G401 (cell line): ENCODE results near the gene LHFPL2. TPM values are rescaled to one million over a fixed set of nuclear protein-coding genes. Genes with fewer than 3 reads are reported as not detected.

Experiments used
- DNase-seq: peaks from one replicate; pipeline ENCODE4 v3.0.0-alpha.2; 2015; ENCODE audit warnings: low spot score
- in situ Hi-C: cut with HindIII; loops from 2 replicates; pipeline ENCODE4 v1.10.0; 2016; ENCODE audit warnings: low sequenced_read_pairs, mixed read lengths
- total RNA-seq: library from RNA; depleted of rRNA; stranded (reverse); fragments of >200 nt; shearing (Covaris generic); gene quantifications from 2 replicates; pipeline ENCODE4 v1.2.3, GENCODE V29; 2014

The LHFPL2 gene
- total RNA-seq, 1 experiment from 2014 or later: 7.5 TPM

DNA sequence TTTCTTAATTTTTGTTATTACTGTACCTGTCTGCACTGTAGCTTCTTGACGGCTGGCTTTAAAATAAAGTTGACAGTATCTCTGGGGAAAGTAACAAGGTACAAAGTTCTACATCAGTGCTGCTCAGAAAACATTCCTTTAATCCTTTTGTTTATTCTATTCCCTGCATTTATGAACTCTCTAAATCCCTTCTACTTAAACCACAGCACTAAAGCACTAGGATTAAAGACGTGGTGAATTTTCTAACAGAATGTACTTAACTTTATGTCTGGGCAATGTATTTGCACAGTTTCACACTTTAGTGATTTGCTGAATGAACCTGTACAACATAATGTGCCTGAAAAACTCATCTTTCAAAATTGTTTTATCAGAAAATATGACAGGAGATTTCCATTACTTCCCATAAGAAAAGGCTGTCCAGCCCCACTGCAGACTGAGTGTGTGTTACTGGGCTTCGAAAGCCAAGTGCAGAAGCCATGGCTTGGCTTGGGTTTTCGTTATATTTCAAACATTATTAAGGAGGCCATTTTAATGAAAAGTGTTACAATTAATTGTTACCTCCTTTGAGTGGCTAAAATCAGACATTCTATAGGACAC, 43.8 kb downstream of the LHFPL2 start:
- DNase-seq: no peak
- in situ Hi-C loops: no loop called here

DNA sequence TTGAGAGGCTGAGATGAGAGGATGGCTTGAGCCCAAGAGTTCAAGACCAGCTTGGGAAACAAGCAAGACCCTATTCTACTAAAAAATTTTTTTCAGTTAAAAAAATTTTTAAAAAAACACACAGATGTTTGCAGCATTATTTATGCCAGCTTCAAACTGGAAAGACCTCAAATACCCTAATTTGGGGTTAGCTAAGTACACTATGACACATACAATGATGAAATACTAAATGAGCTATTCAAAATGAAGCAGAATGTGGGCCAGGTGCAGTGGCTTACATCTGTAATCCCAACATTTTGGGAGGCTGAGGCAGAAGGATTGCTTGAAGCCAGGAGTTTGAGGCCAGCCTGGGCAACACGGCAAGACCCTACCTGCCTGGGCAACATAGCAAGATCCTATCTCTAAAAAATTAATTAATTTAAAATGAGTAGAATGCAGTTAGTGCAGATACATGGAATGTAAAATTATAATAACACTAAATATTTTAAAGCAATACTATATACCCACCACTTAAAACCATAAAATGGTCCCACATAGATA, 44.9 kb downstream of the LHFPL2 start:
- in situ Hi-C loops: no loop called here
- DNase-seq: no peak

DNA sequence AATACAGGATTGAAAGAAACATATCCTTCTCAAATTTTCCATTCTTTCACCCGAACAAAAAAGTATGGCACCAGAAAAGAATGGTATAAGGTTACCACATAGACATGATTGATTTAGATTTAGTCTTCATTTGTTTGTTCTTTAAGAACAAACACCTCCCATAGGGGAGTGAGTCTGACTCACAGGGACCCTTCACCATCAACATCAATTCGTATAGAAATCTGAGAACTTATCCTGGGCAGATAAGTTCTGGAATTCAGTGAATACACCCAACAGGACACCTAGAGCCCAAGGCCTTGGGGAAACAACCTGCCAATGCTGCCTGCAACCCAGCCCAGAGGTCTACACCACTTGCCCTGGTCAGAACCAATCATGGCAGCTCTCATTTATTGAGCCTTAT, 46.2 kb downstream of the LHFPL2 start:
- in situ Hi-C loops: no loop called here
- DNase-seq: no peak

GRCh38 chr5:78601559-78602314, 46.8 kb downstream of the LHFPL2 start:
- in situ Hi-C loops: no loop called here
- DNase-seq: no peak

GRCh38 chr5:78600687-78601414, 47.7 kb downstream of the LHFPL2 start:
- no peak for DNase-seq
- in situ Hi-C loops: no loop called here

- in situ Hi-C loops: no loop called here
- DNase-seq: no peak
Measured at GRCh38 chr5:78598973-78599372, 49.6 kb downstream of the LHFPL2 start.

DNA sequence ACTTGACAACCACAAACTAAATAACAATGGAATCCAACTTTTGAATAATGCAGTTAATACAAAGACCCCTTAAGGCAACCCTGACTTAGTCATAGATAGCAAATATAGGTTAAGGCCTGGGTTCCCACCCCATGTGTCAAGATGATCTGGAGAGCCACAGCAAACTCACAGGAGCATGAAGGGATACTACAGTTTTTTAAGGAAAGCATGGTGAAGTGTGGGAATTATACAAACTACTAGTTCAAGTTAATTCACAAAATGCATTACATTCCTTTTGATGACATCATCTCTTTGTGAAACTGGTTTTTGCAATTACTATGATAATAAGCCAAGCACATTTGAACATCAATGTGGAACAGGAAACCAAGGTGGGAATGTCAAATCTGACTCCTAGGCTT, 50.6 kb downstream of the LHFPL2 start:
- in situ Hi-C loops: no loop called here
- no peak for DNase-seq

DNA sequence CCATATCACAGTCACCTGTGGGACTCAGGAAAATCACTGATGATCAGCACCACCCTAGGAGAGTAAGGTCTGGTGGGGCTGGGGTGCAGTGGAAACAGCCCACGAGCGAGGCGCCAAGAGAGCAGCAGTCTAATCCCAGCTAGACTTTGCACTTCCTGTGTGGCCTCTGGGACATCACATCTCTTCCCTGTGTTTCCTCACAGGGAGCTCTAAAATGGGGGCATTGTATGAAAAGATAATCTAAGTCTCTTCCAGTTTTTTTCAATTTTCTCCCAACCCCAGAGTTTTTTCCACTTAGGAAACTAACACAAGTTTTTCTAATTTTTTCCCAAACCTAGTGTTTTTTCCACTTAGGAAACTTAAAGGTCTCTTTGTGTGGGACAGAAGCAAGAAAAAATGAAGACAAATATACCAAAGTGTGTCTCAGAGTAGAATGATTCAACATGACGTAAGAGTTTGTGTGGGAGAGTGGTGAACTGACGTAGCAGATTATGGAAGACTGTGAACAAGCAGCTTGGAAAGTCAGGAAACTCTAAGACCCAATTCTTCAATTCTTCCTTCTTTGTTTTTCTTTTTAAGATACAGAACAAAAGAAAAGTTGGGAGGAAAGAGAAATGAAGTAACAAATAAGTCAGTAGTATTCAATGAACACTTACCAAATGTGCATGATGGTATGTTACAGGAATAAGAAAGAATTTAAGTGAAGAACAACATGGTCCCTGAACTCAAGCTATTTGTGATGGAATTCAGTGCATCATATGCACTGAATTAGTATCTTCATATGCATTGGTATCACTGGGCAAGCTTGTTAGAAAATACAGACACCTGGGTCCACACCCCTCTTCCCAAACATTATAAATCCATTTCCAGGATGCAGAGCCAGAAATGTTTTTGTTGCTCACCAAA, 51.3 kb downstream of the LHFPL2 start:
- in situ Hi-C loops: no loop called here
- no peak for DNase-seq

GRCh38 chr5:78595458-78595921, 53.1 kb downstream of the LHFPL2 start:
- in situ Hi-C loops: no loop called here
- no peak for DNase-seq

- in situ Hi-C loops: no loop called here
Measured at GRCh38 chr5:78594610-78595457, 53.7 kb downstream of the LHFPL2 start.

DNA sequence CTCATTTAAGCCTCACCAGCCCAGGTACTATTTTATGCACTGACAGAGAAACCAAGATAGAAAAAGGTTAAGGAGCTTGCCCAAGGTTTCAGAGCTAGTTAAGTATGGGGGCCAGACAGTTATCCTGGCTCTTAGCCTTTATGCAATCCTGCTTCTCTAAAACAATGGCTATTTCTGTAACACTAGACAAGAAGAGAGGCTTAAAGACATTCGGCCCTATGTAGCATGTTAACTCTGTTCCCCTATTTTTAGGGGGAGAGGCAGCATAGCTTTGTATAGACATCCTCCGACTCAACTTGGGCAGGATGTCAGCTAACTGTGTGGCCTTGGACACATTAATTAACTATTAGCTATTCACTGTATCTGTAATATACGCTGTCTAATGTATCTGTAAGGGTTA, 54.6 kb downstream of the LHFPL2 start:
- in situ Hi-C loops: no loop called here
- DNase-seq: no peak

More at GRCh38 chr5:78594610-78595457, 53.7 kb downstream of the LHFPL2 start:
- DNase-seq: no peak

GRCh38 chr5:78593465-78593864, 55.1 kb downstream of the LHFPL2 start:
- no peak for DNase-seq
- in situ Hi-C loops: no loop called here

GRCh38 chr5:78592735-78593386, 55.7 kb downstream of the LHFPL2 start:
- in situ Hi-C loops: no loop called here
- no peak for DNase-seq

DNA sequence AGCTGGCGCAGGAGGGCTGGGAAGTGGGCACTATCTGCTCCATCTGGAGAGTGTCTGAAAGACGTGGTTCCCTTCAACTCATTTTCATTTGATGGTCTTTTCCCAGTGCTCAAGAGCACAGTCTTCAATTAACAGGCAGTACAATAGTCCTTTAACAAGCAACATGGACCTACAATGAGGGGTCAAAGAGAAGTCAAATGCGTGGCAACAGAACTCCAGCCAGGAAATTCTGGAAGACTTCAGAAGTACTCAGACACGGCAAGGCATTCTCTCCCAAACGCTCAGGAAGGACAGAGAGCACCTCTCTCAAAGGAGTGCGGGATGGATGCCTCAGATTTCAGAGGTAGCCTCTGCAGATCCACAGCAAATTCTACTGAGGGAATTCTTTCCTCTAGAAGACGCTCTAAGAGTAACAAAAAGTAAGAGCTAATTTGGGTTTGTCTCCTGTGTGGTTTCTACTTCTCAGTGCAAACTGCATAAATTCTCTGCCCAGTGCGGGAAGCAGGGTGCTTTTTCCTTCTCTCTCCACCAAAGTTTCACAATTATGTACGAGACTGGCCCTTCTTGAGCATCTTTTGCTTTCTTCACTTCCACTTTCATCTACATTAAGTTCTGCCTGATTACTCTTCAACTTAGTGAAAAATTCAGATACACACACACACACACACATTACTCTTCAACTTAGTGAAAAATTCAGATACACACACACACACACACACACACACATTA, 56.4 kb downstream of the LHFPL2 start:
- in situ Hi-C loops: no loop called here
- no peak for DNase-seq

DNA sequence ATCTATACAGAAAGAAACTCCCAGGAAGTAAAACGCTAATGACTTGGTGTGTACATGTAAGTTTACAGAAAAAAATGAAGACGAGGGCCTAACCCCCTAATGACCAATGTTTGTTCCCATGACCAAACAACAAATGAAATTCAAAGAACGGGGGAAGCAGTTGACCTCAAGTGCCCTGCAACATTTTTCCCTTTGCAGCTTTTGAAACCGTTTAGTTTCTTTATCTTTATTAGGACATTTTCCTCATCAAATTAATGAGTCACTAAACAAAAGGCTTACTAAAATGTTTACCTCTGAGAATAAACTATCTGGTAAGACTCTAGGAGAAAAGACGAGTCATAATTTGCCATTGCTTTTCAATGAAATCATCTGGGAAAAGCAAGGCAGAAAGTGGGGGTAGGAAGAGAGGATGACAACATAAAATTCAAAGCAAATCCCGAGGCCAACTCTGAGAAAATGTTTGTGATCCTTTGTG, 57.4 kb downstream of the LHFPL2 start:
- DNase-seq: no peak
- in situ Hi-C loops: no loop called here

GRCh38 chr5:78589923-78590322, 58.6 kb downstream of the LHFPL2 start:
- DNase-seq: no peak
- in situ Hi-C loops: no loop called here

- in situ Hi-C loops: no loop called here
- no peak for DNase-seq
Measured at GRCh38 chr5:78588507-78588906, 60.1 kb downstream of the LHFPL2 start.
